Measurements from ENCODE around the gene MCF2L. TPM values are rescaled to one million over a fixed set of nuclear protein-coding genes. Genes with fewer than 3 reads are reported as not detected.

The MCF2L gene
- 40.4 and 59.2 TPM in 2 replicates for total RNA-seq (ENCODE audit: low replicate concordance)

GRCh38 chr13:112968910-112969691 is at the start of gene MCF2L:
Gene MCF2L (plus strand): TSS chr13:112969214. CDS start chr13:112969380, 166 bp downstream.
- H3K36me3 Mint-ChIP-seq: peaks cover 16% of the 10 kb centered on the region
- H3K27ac ChIP-seq: no peak within 1 kb of the TSS
- peak within 1 kb of the TSS; percentile 99 for H3K4me2 ChIP-seq
- H3K27me3 ChIP-seq: peaks cover 39% of the 10 kb centered on the region
- H3K9ac ChIP-seq: no peak within 1 kb of the TSS
- no peak within 1 kb of the TSS for H2AFZ ChIP-seq (replicated peaks)
- no peaks in the 10 kb centered on the region for H3K36me3 ChIP-seq
- peaks cover 19% of the 10 kb centered on the region for H3K79me2 ChIP-seq (ENCODE audit: low read depth)
- peaks cover 13% of the 10 kb centered on the region for H3K9me3 Mint-ChIP-seq
- peaks cover 13% of the 10 kb centered on the region for H3K4me1 ChIP-seq
- DNase-seq (ENCODE audit: low spot score): peak; percentile 68
- peak within 1 kb of the TSS; percentile 72 for H3K4me3 ChIP-seq
- TF ChIP-seq EZH2phosphoT487 (IDR thresholded peaks at IDR 0.05): no peak
- peak; percentile 17 for TF ChIP-seq EZH2 (IDR thresholded peaks at IDR 0.05)
- TF ChIP-seq CTCF (IDR thresholded peaks at IDR 0.05): peak; percentile 33
- peak within 1 kb of the TSS; percentile 89 for H3K4me3 Mint-ChIP-seq
- H3K9me3 ChIP-seq (ENCODE audit: low read depth): no peaks in the 10 kb centered on the region
- no peak within 1 kb of the TSS for H3K27ac Mint-ChIP-seq
- peaks cover 61% of the 10 kb centered on the region for H4K20me1 ChIP-seq (ENCODE audit: low read depth)
- H3K27me3 Mint-ChIP-seq (ENCODE audit: insufficient read depth, low read depth): peaks cover 10% of the 10 kb centered on the region
- peaks cover 13% of the 10 kb centered on the region for H3F3A ChIP-seq (ENCODE audit: low read depth)
- H3K4me1 Mint-ChIP-seq: peaks cover 18% of the 10 kb centered on the region

- Histone ChIP-seq H2AFZ (replicated peaks) (no peak overlapping the region), H3F3A (ENCODE audit: low read depth) (no peaks in the 10 kb centered on the region), H3K9ac (no peak overlapping the region), H3K36me3 (no peaks in the 10 kb centered on the region), H3K4me3 (no peak overlapping the region), H3K27ac (no peak overlapping the region), H3K79me2 (ENCODE audit: low read depth) (peaks cover 9% of the 10 kb centered on the region), H3K27me3 (no peaks in the 10 kb centered on the region), H3K4me2 (no peak overlapping the region), H3K4me1 (no peaks in the 10 kb centered on the region), H4K20me1 (ENCODE audit: low read depth) (no peaks in the 10 kb centered on the region), H3K9me3 (ENCODE audit: low read depth) (no peaks in the 10 kb centered on the region)
- Mint-ChIP-seq H3K4me3 (no peak overlapping the region), H3K27ac (no peak overlapping the region), H3K4me1 (peaks cover 5% of the 10 kb centered on the region), H3K36me3 (peaks cover 22% of the 10 kb centered on the region), H3K27me3 (ENCODE audit: insufficient read depth, low read depth) (no peaks in the 10 kb centered on the region), H3K9me3 (peaks cover 12% of the 10 kb centered on the region)
- no peak for DNase-seq (ENCODE audit: low spot score)
- TF ChIP-seq EZH2 (IDR thresholded peaks at IDR 0.05): no peak
- no peak for TF ChIP-seq CTCF (IDR thresholded peaks at IDR 0.05)
- no peak for TF ChIP-seq EZH2phosphoT487 (IDR thresholded peaks at IDR 0.05)
Observed at GRCh38 chr13:112923962-112924361, 45.1 kb upstream of the MCF2L start.

GRCh38 chr13:112924365-112924764 is 44.6 kb upstream of the MCF2L start:
- Histone ChIP-seq H3F3A (ENCODE audit: low read depth) (no peaks in the 10 kb centered on the region), H3K4me1 (no peaks in the 10 kb centered on the region), H3K4me2 (no peak overlapping the region), H2AFZ (replicated peaks) (no peak overlapping the region), H3K27me3 (no peaks in the 10 kb centered on the region), H3K4me3 (no peak overlapping the region), H3K9ac (no peak overlapping the region), H3K79me2 (ENCODE audit: low read depth) (peaks cover 9% of the 10 kb centered on the region), H4K20me1 (ENCODE audit: low read depth) (no peaks in the 10 kb centered on the region), H3K9me3 (ENCODE audit: low read depth) (no peaks in the 10 kb centered on the region), H3K36me3 (no peaks in the 10 kb centered on the region), H3K27ac (no peak overlapping the region)
- peaks cover 9% of the 10 kb centered on the region for H3K4me1 Mint-ChIP-seq
- no peak overlapping the region for H3K27ac Mint-ChIP-seq
- DNase-seq (ENCODE audit: low spot score): no peak
- peaks cover 21% of the 10 kb centered on the region for H3K36me3 Mint-ChIP-seq
- peaks cover 12% of the 10 kb centered on the region for H3K9me3 Mint-ChIP-seq
- no peak for TF ChIP-seq EZH2 (IDR thresholded peaks at IDR 0.05)
- no peak for TF ChIP-seq EZH2phosphoT487 (IDR thresholded peaks at IDR 0.05)
- no peak for TF ChIP-seq CTCF (IDR thresholded peaks at IDR 0.05)
- H3K4me3 Mint-ChIP-seq: no peak overlapping the region
- no peaks in the 10 kb centered on the region for H3K27me3 Mint-ChIP-seq (ENCODE audit: insufficient read depth, low read depth)
